ENCODE results near the gene PLCZ1.

- no peak for TF ChIP-seq CTCF (IDR thresholded peaks at IDR 0.05)
- TF ChIP-seq POLR2AphosphoS5 (IDR thresholded peaks at IDR 0.05) = no peak
Observed at GRCh38 chr12:18676141-18676540, 61.7 kb downstream of the PLCZ1 start.

Data from breast epithelium (tissue), 3 donors.